Right lobe of liver (tissue), 4 donors: ENCODE data around the gene FLG2.

ENCODE experiments used
- POLR2A ChIP-seq: fragments of 450-650 bp; IDR thresholded peaks from one replicate; pipeline ENCODE4 v1.6.1; 2017; ENCODE audit warnings: antibody characterized with exemption, mild to moderate bottlenecking
- TF ChIP-seq, protein P1 (sequence below), 4 donors: fragments of 200-600 bp in 3 of 4; fragments of 450-650 bp in 1 of 4; IDR thresholded peaks; one replicate each; pipeline versions ENCODE4 v1.5.1 to v1.8.0; 2016 to 2022; ENCODE audit warnings: antibody characterized with exemption in 4 of 4, mild to moderate bottlenecking in 2 of 4
- donor health status: DM: no; HTN: no; CAD: no.
- donor health status: DM: no; HTN: no; CAD: no.
- donor health status: DM: no; HTN: yes; CAD: no.

DNA sequence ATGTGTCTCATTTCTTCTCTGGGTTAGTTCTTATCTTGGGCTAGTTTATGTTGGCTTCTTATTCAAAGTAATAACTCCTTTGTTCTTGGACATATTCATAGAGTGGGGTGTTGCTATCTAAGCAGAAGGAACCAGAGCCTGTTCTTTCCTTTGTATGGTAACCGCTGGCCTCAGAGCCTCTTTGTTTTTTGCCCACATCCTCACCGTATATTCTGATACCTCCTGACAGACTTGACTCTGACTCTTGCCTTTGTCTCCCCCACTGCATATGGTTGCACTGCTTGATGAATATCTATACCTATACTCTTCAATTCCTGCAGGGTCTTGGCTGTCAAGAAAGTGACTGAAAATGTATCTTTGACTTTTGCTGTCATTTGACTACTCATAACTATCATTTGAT, 10.2 kb downstream of the FLG2 start:
- TF ChIP-seq, protein P1, sequence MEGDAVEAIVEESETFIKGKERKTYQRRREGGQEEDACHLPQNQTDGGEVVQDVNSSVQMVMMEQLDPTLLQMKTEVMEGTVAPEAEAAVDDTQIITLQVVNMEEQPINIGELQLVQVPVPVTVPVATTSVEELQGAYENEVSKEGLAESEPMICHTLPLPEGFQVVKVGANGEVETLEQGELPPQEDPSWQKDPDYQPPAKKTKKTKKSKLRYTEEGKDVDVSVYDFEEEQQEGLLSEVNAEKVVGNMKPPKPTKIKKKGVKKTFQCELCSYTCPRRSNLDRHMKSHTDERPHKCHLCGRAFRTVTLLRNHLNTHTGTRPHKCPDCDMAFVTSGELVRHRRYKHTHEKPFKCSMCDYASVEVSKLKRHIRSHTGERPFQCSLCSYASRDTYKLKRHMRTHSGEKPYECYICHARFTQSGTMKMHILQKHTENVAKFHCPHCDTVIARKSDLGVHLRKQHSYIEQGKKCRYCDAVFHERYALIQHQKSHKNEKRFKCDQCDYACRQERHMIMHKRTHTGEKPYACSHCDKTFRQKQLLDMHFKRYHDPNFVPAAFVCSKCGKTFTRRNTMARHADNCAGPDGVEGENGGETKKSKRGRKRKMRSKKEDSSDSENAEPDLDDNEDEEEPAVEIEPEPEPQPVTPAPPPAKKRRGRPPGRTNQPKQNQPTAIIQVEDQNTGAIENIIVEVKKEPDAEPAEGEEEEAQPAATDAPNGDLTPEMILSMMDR (IDR thresholded peaks at IDR 0.05): no peak
- TF ChIP-seq POLR2A: no peak
